Urinary bladder (tissue), 4 donors: ENCODE results near the gene WDR49. TPM values are rescaled to one million over a fixed set of nuclear protein-coding genes. Genes with fewer than 3 reads are reported as not detected.
"Not testable (repeated sequence)": the region's sequence is repeated elsewhere in the genome, so short reads cannot be mapped to it uniquely, and the experiment has no call there.

Experiments
- DNase-seq: peaks from one replicate; pipeline ENCODE4 v3.0.0-alpha.2; 2015; ENCODE audit errors: extremely low spot score
- H3K27ac ChIP-seq: one replicate; pipeline ENCODE4 v1.5.1; 2013; ENCODE audit warnings: low read depth, mild to moderate bottlenecking, moderate library complexity
- H3K36me3 ChIP-seq: one replicate; pipeline ENCODE4 v1.6.1; 2013; ENCODE audit warnings: mild to moderate bottlenecking, moderate library complexity; ENCODE audit not compliant: insufficient read depth
- H3K4me1 ChIP-seq: one replicate; pipeline ENCODE4 v1.6.1; 2013; ENCODE audit warnings: mild to moderate bottlenecking, moderate library complexity; ENCODE audit not compliant: insufficient read depth
- H3K4me3 ChIP-seq: one replicate; pipeline ENCODE4 v1.5.1; 2013; ENCODE audit warnings: low read depth, low read length
- WGBS: extraction: QIAGEN DNeasy Blood & Tissue Kit; methylation state at CpG from one replicate; pipeline ENCODE4 v1.1.7; 2013; 5-methylcytosine and 5-hydroxymethylcytosine counted together
- polyA plus RNA-seq: library from polyadenylated mRNA; stranded (reverse); fragments of 200-250 nt; gene quantifications from one replicate; pipeline ENCODE4 v1.2.3, GENCODE V29; 2013
- total RNA-seq: library from RNA; depleted of rRNA; stranded (reverse); fragments of >200 nt; gene quantifications from one replicate; pipeline ENCODE4 v1.2.3, GENCODE V29; 2014
- donor health status: healthy with polysubstance abuse.
- donor health status: healthy.

Gene WDR49
- total and polyA plus RNA-seq, 2 donors: 0.08 to 17.1 TPM

GRCh38 chr3:167657684-167658225, 4.0 kb upstream of the WDR49 start:
- no peak overlapping the region for H3K4me3 ChIP-seq
- no peaks in the 10 kb centered on the region for H3K36me3 ChIP-seq
- no peak for DNase-seq
- no peaks in the 10 kb centered on the region for H3K4me1 ChIP-seq
- 85% methylated on average over 3 of the region's 3 CpGs for WGBS
- H3K27ac ChIP-seq: no peak overlapping the region

- 72% methylated on average over 1 of the region's 1 CpG for WGBS
- no peak for DNase-seq
Measured at GRCh38 chr3:167656821-167657220, 3.1 kb upstream of the WDR49 start.

GRCh38 chr3:167653155-167653554, 587 bp downstream of the WDR49 start:
- H3K27ac ChIP-seq: no peak overlapping the region
- no peak overlapping the region for H3K4me3 ChIP-seq
- H3K4me1 ChIP-seq: no peaks in the 10 kb centered on the region
- DNase-seq: no peak
- no peaks in the 10 kb centered on the region for H3K36me3 ChIP-seq
- WGBS: 71% methylated on average over 1 of the region's 1 CpG

More at GRCh38 chr3:167656821-167657220, 3.1 kb upstream of the WDR49 start:
- no peak overlapping the region for H3K27ac ChIP-seq
- no peak overlapping the region for H3K4me3 ChIP-seq
- H3K36me3 ChIP-seq: no peaks in the 10 kb centered on the region
- no peaks in the 10 kb centered on the region for H3K4me1 ChIP-seq

- no peaks in the 10 kb centered on the region for H3K36me3 ChIP-seq
- no peak for DNase-seq
- H3K27ac ChIP-seq: no peak overlapping the region
- H3K4me3 ChIP-seq: no peak overlapping the region
- H3K4me1 ChIP-seq: no peaks in the 10 kb centered on the region
- 95% methylated on average over 1 of the region's 1 CpG for WGBS
Measured at GRCh38 chr3:167651826-167652225, 1.9 kb downstream of the WDR49 start.

- no peaks in the 10 kb centered on the region for H3K4me1 ChIP-seq
- H3K36me3 ChIP-seq: no peaks in the 10 kb centered on the region
- no peak for DNase-seq
- H3K27ac ChIP-seq: no peak overlapping the region
- WGBS: 84% methylated on average over 2 of the region's 2 CpGs
- H3K4me3 ChIP-seq: no peak overlapping the region
Measured at GRCh38 chr3:167650459-167650858, 3.3 kb downstream of the WDR49 start.

- no peak for DNase-seq
- Histone ChIP-seq H3K27ac (no peak overlapping the region), H3K36me3 (no peaks in the 10 kb centered on the region), H3K4me3 (no peak overlapping the region), H3K4me1 (no peaks in the 10 kb centered on the region)
- 92% methylated on average over 1 of the region's 1 CpG for whole genome bisulfite sequencing
Measured at GRCh38 chr3:167649746-167650145, 4.0 kb downstream of the WDR49 start.

- 75% methylated on average over 1 of the region's 1 CpG for WGBS
- no peak for DNase-seq
- Histone ChIP-seq H3K4me1 (no peaks in the 10 kb centered on the region), H3K36me3 (no peaks in the 10 kb centered on the region), H3K4me3 (no peak overlapping the region), H3K27ac (no peak overlapping the region)
Measured at GRCh38 chr3:167644611-167645010, 9.1 kb downstream of the WDR49 start.

- H3K36me3 ChIP-seq: no peaks in the 10 kb centered on the region
- 60% methylated on average over 5 of the region's 5 CpGs for WGBS
Measured at GRCh38 chr3:167631471-167631870, 22.3 kb downstream of the WDR49 start.

GRCh38 chr3:167626490-167626889, 27.3 kb downstream of the WDR49 start:
- Histone ChIP-seq H3K4me1 (no peaks in the 10 kb centered on the region), H3K4me3 (no peak overlapping the region), H3K36me3 (no peaks in the 10 kb centered on the region), H3K27ac (no peak overlapping the region)
- DNase-seq: no peak

More at GRCh38 chr3:167631471-167631870, 22.3 kb downstream of the WDR49 start:
- H3K4me3 ChIP-seq: no peak overlapping the region
- no peak for DNase-seq
- H3K4me1 ChIP-seq: no peaks in the 10 kb centered on the region
- H3K27ac ChIP-seq: no peak overlapping the region

- Histone ChIP-seq H3K4me3 (no peak overlapping the region), H3K36me3 (no peaks in the 10 kb centered on the region), H3K4me1 (no peaks in the 10 kb centered on the region), H3K27ac (no peak overlapping the region)
- DNase-seq: no peak
- WGBS: 95% methylated on average over 3 of the region's 3 CpGs
Measured at GRCh38 chr3:167615030-167615429, 38.7 kb downstream of the WDR49 start.

- not testable (repeated sequence) for DNase-seq, H3K36me3 ChIP-seq, H3K27ac ChIP-seq, H3K4me3 ChIP-seq, H3K4me1 ChIP-seq
- WGBS: 61% methylated on average over 5 of the region's 5 CpGs
Measured at GRCh38 chr3:167614196-167614595, 39.5 kb downstream of the WDR49 start.

- DNase-seq: no peak
- Histone ChIP-seq H3K4me3 (no peak overlapping the region), H3K36me3 (no peaks in the 10 kb centered on the region), H3K4me1 (no peaks in the 10 kb centered on the region), H3K27ac (no peak overlapping the region)
- WGBS: 59% methylated on average over 2 of the region's 2 CpGs
Measured at GRCh38 chr3:167611718-167612117, 42.0 kb downstream of the WDR49 start.

GRCh38 chr3:167609156-167609555, 44.6 kb downstream of the WDR49 start:
- H3K4me1 ChIP-seq: no peaks in the 10 kb centered on the region
- H3K27ac ChIP-seq: no peak overlapping the region
- no peaks in the 10 kb centered on the region for H3K36me3 ChIP-seq
- H3K4me3 ChIP-seq: no peak overlapping the region
- no peak for DNase-seq
- WGBS: 87% methylated on average over 5 of the region's 5 CpGs

- Histone ChIP-seq H3K36me3 (no peaks in the 10 kb centered on the region), H3K4me1 (no peaks in the 10 kb centered on the region), H3K27ac (no peak overlapping the region), H3K4me3 (no peak overlapping the region)
- no peak for DNase-seq
- 91% methylated on average over 3 of the region's 3 CpGs for WGBS
Measured at GRCh38 chr3:167606836-167607235, 46.9 kb downstream of the WDR49 start.

GRCh38 chr3:167605871-167606270, 47.9 kb downstream of the WDR49 start:
- H3K4me1 ChIP-seq: no peaks in the 10 kb centered on the region
- WGBS: 81% methylated on average over 2 of the region's 2 CpGs
- H3K36me3 ChIP-seq: no peaks in the 10 kb centered on the region
- no peak overlapping the region for H3K4me3 ChIP-seq
- no peak for DNase-seq
- no peak overlapping the region for H3K27ac ChIP-seq
